Colonic mucosa (tissue), 4 donors: ENCODE data around the gene PCED1B. TPM values are rescaled to one million over a fixed set of nuclear protein-coding genes. Genes with fewer than 3 reads are reported as not detected.

Source experiments
- DNase-seq: peaks from one replicate; pipeline ENCODE4 v3.0.0-alpha.2; 2020
- H3K27ac ChIP-seq: fragments of 200-600 bp; one replicate; pipeline ENCODE4 v1.8.0; 2021
- H3K27me3 ChIP-seq: fragments of 200-600 bp; one replicate; pipeline ENCODE4 v1.8.0; 2021
- H3K36me3 ChIP-seq: fragments of 200-600 bp; one replicate; pipeline ENCODE4 v1.8.0; 2021
- H3K4me1 ChIP-seq: fragments of 200-600 bp; one replicate; pipeline ENCODE4 v1.8.0; 2021; ENCODE audit warnings: mild to moderate bottlenecking
- H3K4me3 ChIP-seq: fragments of 200-600 bp; one replicate; pipeline ENCODE4 v1.8.0; 2021
- H3K9ac ChIP-seq, 2 donors: one replicate each; pipeline ENCODE4 v1.7.0; 2013; ENCODE audit warnings: control low read depth in 2 of 2, low read depth in 2 of 2, low read length in 2 of 2
- H3K9me3 ChIP-seq: fragments of 200-600 bp; one replicate; pipeline ENCODE4 v1.8.0; 2021
- intact Hi-C: fragments of 100-400 bp; cut with DNase I; formaldehyde crosslinking; loops from one replicate; pipeline ENCODE4 v1.14.1; 2022
- total RNA-seq, 2 donors: library from RNA; stranded (reverse); fragmentation: NEBNext Ultra II Directional in 1 of 2; extraction: Animal tissue kit (Norgen Biotek cat#: 25700) in 1 of 2; gene quantifications; one replicate each; pipeline ENCODE4 v1.2.1, GENCODE V29; 2021
- TF ChIP-seq, protein P1 (sequence below): fragments of 200-600 bp; IDR thresholded peaks from one replicate; pipeline ENCODE4 v1.8.0; 2022; ENCODE audit warnings: antibody characterized with exemption, mild to moderate bottlenecking
- donor health status: healthy.
- donor health status: DM: no; HTN: no; CAD: no.
- donor health status: DM: no; HTN: no; CAD: no.

Gene PCED1B
- total RNA-seq, 2 donors from 2014 or later, result 1.8 to 2.1 TPM

- no peaks in the 10 kb centered on the region for H3K4me1 ChIP-seq
- H3K27ac ChIP-seq, result no peak overlapping the region
- H3K36me3 ChIP-seq, result no peaks in the 10 kb centered on the region
- TF ChIP-seq, protein P1, sequence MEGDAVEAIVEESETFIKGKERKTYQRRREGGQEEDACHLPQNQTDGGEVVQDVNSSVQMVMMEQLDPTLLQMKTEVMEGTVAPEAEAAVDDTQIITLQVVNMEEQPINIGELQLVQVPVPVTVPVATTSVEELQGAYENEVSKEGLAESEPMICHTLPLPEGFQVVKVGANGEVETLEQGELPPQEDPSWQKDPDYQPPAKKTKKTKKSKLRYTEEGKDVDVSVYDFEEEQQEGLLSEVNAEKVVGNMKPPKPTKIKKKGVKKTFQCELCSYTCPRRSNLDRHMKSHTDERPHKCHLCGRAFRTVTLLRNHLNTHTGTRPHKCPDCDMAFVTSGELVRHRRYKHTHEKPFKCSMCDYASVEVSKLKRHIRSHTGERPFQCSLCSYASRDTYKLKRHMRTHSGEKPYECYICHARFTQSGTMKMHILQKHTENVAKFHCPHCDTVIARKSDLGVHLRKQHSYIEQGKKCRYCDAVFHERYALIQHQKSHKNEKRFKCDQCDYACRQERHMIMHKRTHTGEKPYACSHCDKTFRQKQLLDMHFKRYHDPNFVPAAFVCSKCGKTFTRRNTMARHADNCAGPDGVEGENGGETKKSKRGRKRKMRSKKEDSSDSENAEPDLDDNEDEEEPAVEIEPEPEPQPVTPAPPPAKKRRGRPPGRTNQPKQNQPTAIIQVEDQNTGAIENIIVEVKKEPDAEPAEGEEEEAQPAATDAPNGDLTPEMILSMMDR, result no peak
- no peak overlapping the region for H3K9ac ChIP-seq
- peaks cover 9% of the 10 kb centered on the region for H3K27me3 ChIP-seq
- DNase-seq, result no peak
- H3K9me3 ChIP-seq, result no peaks in the 10 kb centered on the region
- peak overlapping the region; percentile 1 for H3K4me3 ChIP-seq
- intact Hi-C loops, result loop anchor here (5.0 to 10.0 kb wide), 2 partner anchors 45 to 147 kb away; no protein-coding TSS in a partner anchor
Measured at GRCh38 chr12:47077206-47078085, 2.0 kb upstream of the PCED1B start.

GRCh38 chr12:47078086-47078395, 1.4 kb upstream of the PCED1B start:
- intact Hi-C loops, result loop anchor here (5.0 to 10.0 kb wide), 2 partner anchors 46 to 147 kb away; no protein-coding TSS in a partner anchor
- Histone ChIP-seq H3K9ac (no peak overlapping the region), H3K27ac (no peak overlapping the region), H3K4me1 (no peaks in the 10 kb centered on the region), H3K9me3 (no peaks in the 10 kb centered on the region), H3K4me3 (peak overlapping the region; percentile 55), H3K36me3 (no peaks in the 10 kb centered on the region), H3K27me3 (peaks cover 9% of the 10 kb centered on the region)
- no peak for DNase-seq
- TF ChIP-seq, protein P1, result no peak

GRCh38 chr12:47078733-47079467, 521 bp upstream of the PCED1B start:
- intact Hi-C loops, result loop anchor here (5.0 to 10.0 kb wide), 2 partner anchors 47 to 146 kb away; no protein-coding TSS in a partner anchor
- DNase-seq, result no peak
- Histone ChIP-seq H3K9ac (peak overlapping the region; percentile 62 to 65), H3K27me3 (peaks cover 9% of the 10 kb centered on the region), H3K36me3 (no peaks in the 10 kb centered on the region), H3K27ac (peak overlapping the region; percentile 77), H3K4me3 (peak overlapping the region; percentile 55), H3K9me3 (no peaks in the 10 kb centered on the region), H3K4me1 (no peaks in the 10 kb centered on the region)
- TF ChIP-seq, protein P1, result no peak

GRCh38 chr12:47079981-47080724, 732 bp downstream of the PCED1B start:
- Histone ChIP-seq H3K4me3 (peak overlapping the region; percentile 55), H3K9ac (peak overlapping the region; percentile 65 to 74), H3K27me3 (peaks cover 9% of the 10 kb centered on the region), H3K36me3 (no peaks in the 10 kb centered on the region), H3K9me3 (no peaks in the 10 kb centered on the region), H3K27ac (peak overlapping the region; percentile 77), H3K4me1 (no peaks in the 10 kb centered on the region)
- TF ChIP-seq, protein P1, result no peak
- intact Hi-C loops, result loop anchor here (5.0 to 10.0 kb wide), 3 partner anchors 48 to 227 kb away; no protein-coding TSS in a partner anchor
- DNase-seq, result peak; percentile 40
